ENCODE measurements around the gene SORBS2. TPM values are rescaled to one million over a fixed set of nuclear protein-coding genes. Genes with fewer than 3 reads are reported as not detected.

Gene SORBS2
- total and polyA plus RNA-seq, 2 of the 4 experiments (the other 2 are of a cell fraction): 0.18 TPM; not detected in 1

DNA sequence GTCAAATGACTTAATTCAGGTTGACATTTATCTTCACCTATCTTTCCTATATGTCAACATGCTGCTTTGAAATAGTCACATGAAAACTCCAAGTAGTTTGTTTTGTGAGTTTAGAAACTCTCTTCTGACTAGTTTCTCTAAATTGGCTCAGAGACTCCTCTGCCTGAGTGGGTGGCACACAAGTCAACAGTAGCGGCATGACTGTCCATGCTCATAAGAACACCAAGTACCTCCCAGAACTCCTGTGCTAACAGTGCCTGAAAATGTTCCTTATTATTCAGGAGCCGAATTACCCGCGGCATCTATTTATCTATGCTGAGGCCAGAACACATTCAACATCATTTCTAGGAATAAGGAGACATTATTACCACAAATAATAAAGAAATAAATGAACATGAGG, 116.3 kb downstream of the SORBS2 start:
- H2BK15ac ChIP-seq (ENCODE audit: low read depth, low read length): no peak overlapping the region
- in situ Hi-C loops (cut with MboI; ENCODE audit: low sequenced_read_pairs): no loop called here
- H4K5ac ChIP-seq (ENCODE audit: low read depth, low read length): no peak overlapping the region
- no peak for ATAC-seq (ENCODE audit: low read depth)
- no peak overlapping the region for H2BK120ac ChIP-seq (ENCODE audit: low read depth, low read length)
- ChIA-PET CTCF (no interaction called here), POLR2A (ENCODE audit: unreplicated experiment) (no interaction called here)
- no peaks in the 10 kb centered on the region for H3K9me3 ChIP-seq (ENCODE audit: control insufficient read depth, insufficient read depth, low read length)
- TF ChIP-seq POLR2A (IDR thresholded peaks at IDR 0.05; ENCODE audit: low read depth, low read length) (no peak), BHLHE40 (IDR thresholded peaks at IDR 0.05; ENCODE audit: low read depth, low read length) (no peak), RAD21 (IDR thresholded peaks at IDR 0.05; ENCODE audit: low read length) (no peak), RFX5 (IDR thresholded peaks at IDR 0.05; ENCODE audit: low read depth, low read length) (no peak), FOS (IDR thresholded peaks at IDR 0.05; ENCODE audit: low read depth, low read length) (no peak), MAZ (IDR thresholded peaks at IDR 0.05; ENCODE audit: borderline replicate concordance, low read depth, low read length) (no peak), CHD1 (IDR thresholded peaks at IDR 0.05; ENCODE audit: low read depth, low read length) (no peak)
- TF ChIP-seq, protein P1, sequence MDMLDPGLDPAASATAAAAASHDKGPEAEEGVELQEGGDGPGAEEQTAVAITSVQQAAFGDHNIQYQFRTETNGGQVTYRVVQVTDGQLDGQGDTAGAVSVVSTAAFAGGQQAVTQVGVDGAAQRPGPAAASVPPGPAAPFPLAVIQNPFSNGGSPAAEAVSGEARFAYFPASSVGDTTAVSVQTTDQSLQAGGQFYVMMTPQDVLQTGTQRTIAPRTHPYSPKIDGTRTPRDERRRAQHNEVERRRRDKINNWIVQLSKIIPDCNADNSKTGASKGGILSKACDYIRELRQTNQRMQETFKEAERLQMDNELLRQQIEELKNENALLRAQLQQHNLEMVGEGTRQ (IDR thresholded peaks at IDR 0.05; ENCODE audit: low read depth, low read length): no peak
- TF ChIP-seq, protein P2, sequence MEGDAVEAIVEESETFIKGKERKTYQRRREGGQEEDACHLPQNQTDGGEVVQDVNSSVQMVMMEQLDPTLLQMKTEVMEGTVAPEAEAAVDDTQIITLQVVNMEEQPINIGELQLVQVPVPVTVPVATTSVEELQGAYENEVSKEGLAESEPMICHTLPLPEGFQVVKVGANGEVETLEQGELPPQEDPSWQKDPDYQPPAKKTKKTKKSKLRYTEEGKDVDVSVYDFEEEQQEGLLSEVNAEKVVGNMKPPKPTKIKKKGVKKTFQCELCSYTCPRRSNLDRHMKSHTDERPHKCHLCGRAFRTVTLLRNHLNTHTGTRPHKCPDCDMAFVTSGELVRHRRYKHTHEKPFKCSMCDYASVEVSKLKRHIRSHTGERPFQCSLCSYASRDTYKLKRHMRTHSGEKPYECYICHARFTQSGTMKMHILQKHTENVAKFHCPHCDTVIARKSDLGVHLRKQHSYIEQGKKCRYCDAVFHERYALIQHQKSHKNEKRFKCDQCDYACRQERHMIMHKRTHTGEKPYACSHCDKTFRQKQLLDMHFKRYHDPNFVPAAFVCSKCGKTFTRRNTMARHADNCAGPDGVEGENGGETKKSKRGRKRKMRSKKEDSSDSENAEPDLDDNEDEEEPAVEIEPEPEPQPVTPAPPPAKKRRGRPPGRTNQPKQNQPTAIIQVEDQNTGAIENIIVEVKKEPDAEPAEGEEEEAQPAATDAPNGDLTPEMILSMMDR (conservative IDR thresholded peaks at IDR 0.05; ENCODE audit: low read depth, low read length): no peak
- no peak overlapping the region for H3K27ac ChIP-seq (ENCODE audit: insufficient read depth, low read length)
- DNase-seq: no peak
- no peak overlapping the region for H3K4me2 ChIP-seq (ENCODE audit: low read depth, low read length)
- no peak overlapping the region for H3K14ac ChIP-seq (replicated peaks; ENCODE audit: low read depth, low read length)
- H4K91ac ChIP-seq (ENCODE audit: insufficient read depth, low read depth, low read length): no peak overlapping the region
- H3K23ac ChIP-seq (ENCODE audit: low read depth, low read length): no peak overlapping the region
- dilution Hi-C loops (cut with HindIII; ENCODE audit: low sequenced_read_pairs, unreplicated experiment): no loop called here
- H3K4ac ChIP-seq (ENCODE audit: low read depth, low read length): no peak overlapping the region
- H3K18ac ChIP-seq (ENCODE audit: low read depth, low read length): no peak overlapping the region
- no peak overlapping the region for H2BK20ac ChIP-seq (ENCODE audit: low read depth, low read length)
- H2BK5ac ChIP-seq (ENCODE audit: low read depth, low read length, poor library complexity, severe bottlenecking): no peak overlapping the region
- H4K20me1 ChIP-seq (ENCODE audit: insufficient read depth, low read length): no peaks in the 10 kb centered on the region
- H3K9me1 ChIP-seq (ENCODE audit: insufficient read depth, low read length): no peaks in the 10 kb centered on the region
- no peak overlapping the region for H3K9ac ChIP-seq (ENCODE audit: low read depth, low read length)
- no CpG with 5 or more reads among the region's 4 CpGs for WGBS, 2 experiments (ENCODE audit: extremely low coverage in 2 of 2, insufficient read length in 1 of 2)
- H2AFZ ChIP-seq (replicated peaks; ENCODE audit: low read length, poor library complexity): no peak overlapping the region
- no peaks in the 10 kb centered on the region for H3K36me3 ChIP-seq (ENCODE audit: control insufficient read depth, insufficient read depth, low read length)
- no peak overlapping the region for H3K4me3 ChIP-seq (ENCODE audit: insufficient read depth, low read depth, low read length)
- no peak overlapping the region for H2AK5ac ChIP-seq (ENCODE audit: low read depth, low read length)
- no peak overlapping the region for H2AK9ac ChIP-seq (replicated peaks; ENCODE audit: low read depth, low read length, poor library complexity)
- peaks cover 1% of the 10 kb centered on the region for H3K27me3 ChIP-seq (ENCODE audit: control insufficient read depth, insufficient read depth, low read length)
- H4K8ac ChIP-seq (ENCODE audit: low read depth in 2 of 2, low read length in 2 of 2): no peak overlapping the region
- BruUV-seq (replicated peaks): no TSS peak
- no peaks in the 10 kb centered on the region for H3K79me1 ChIP-seq (ENCODE audit: low read depth in 1 of 2, low read length in 2 of 2)
- no peak overlapping the region for H3K56ac ChIP-seq (ENCODE audit: extremely low read depth, insufficient read depth, low read length)
- intact Hi-C loops (cut with micrococcal nuclease): no loop called here
- H3K4me1 ChIP-seq (ENCODE audit: control insufficient read depth, insufficient read depth, low read length): no peaks in the 10 kb centered on the region

Data from IMR-90 (cell line).